GM10847 (cell line): Measurements from ENCODE around the gene KCNA2.

Experiments used
- POLR2A ChIP-seq: IDR thresholded peaks from 2 replicates; pipeline ENCODE4 v1.6.1; 2011; ENCODE audit not compliant: insufficient read length; ENCODE audit errors: extremely low read depth

KCNA2 gene

DNA sequence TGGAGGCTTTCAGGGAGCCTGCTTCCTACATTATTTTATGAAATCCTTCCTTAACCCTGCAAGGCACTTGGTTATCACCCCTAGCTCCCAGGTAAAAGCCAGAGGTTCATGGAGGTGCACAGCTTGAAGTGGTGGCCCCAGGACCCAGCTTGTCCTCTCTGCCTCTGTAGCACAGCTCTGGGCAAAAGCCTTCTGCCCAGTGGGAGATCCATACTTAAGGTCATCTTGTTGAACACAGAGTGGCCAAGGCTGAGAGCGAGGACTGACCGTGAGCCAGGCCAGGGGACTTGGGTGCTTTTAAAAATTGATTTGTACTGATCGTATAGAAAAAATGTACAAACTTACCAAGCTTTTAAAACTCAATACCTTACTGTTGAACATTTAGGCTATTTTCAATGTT, 33.4 kb downstream of the KCNA2 start:
- TF ChIP-seq POLR2A = no peak

DNA sequence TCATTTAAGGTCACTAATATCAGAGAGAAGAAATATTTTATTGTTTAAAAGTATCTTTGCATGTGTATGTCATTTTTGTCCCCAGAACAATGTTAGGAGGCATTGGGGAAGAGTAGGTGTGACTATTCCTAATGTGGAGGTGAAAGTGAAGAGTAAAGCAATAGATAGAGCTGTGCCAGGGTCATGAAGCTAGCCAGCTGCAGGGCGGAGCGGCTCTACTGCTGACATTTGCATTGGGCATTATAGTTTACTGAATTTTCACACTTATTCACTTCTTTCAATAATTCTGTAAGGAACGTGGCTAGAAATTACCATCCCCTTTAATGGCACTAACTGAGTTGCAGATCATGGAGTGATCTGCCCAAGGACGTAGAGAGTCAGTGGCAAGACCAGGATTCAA, 35.3 kb downstream of the KCNA2 start:
- no peak for TF ChIP-seq POLR2A

DNA sequence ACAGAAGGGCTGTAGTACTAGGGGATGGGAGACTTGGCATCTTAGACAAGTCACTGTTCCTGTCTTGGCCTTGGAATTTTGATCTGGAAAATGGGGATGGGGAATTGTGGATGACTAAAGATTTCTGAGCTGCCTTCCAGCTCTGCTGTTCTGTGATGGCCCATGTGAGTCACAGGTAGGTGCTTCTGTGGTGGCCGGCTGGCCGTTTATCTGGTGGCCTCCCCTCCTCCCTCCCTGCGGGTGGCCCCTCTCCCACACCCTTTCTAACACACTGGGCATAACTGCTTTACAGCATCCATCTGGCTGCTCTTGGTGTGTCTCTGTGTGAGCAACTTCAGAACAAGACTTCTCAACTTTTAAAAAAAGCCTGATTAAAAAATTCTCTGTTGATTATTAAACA, 35.9 kb downstream of the KCNA2 start:
- TF ChIP-seq POLR2A = no peak

DNA sequence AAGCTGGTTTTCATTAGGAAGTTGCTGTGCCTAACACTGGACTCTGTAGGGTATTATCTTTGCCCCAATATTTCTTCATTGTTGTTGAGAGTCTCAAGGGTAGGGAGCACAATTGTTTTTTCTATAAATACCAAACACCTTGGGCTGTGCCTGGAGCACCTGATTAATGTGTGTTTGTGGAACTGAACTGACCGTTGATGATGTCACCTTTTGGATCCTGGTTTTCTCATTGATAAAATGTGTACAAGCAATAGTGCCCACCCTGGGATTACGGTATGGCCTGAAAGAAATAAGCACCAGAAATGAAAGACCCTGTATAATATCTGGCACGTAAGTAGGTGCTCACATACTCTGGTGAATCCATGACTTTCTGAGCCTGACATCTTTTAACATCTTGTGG, 39.3 kb downstream of the KCNA2 start:
- no peak for TF ChIP-seq POLR2A

DNA sequence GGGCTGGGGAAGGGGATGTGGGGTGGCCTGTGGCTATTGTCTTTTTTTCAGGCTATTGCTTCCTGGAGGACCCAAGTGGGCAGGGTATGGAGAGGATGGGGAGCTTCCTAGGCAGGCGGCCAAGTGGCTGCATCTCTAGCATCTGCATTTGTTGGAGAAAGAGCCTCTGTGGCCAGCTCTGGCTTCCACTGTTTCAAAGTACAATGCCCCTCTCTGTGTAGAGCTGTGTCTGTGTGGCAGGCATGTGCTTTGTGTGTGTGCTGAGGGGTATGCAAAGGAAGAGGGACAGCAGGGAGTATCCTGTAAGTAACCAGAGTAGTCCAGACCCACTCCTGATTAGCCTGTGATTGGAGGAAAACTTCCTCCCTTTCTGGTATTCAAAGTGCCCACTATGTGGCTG, 40.6 kb downstream of the KCNA2 start:
- no peak for TF ChIP-seq POLR2A

DNA sequence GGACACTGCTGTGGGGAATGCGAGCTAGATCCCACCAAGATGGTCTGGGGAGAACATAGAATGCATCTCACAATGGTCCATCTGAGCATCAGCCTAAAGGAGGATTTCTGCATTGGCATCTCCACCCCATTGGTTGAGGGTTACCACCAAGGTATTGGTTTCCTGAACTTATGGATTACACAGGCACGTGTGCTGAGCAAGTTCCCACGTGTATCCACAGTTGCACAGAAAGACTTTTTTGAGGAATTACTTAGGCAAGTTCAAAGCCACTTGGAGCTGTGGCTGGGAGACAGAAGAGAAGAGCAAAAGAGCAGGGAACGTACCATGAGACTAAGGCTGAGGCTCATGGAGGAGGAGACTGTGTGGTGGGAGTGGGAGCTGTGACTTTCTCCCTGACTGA, 43.1 kb downstream of the KCNA2 start:
- no peak for TF ChIP-seq POLR2A

DNA sequence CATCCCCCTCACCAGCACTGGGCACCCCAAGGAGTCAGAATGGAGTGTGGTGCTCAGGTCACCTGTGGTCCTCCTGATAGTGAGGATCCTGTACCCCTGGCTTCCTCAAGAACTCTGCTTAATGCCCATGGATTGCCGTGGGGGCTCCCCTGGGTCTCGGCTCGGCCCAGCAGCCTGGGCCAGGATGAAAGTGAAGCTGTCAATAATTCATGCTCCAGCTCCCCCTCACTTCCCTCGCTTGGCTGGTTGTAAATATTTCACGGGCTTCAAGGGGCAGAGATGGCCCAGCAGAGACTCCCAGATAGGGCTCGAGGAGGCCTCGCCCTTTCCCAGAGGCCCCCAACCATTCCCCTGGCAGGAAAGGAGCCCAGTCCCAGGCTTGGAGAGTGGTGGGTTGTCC, 44.6 kb downstream of the KCNA2 start:
- TF ChIP-seq POLR2A = no peak

DNA sequence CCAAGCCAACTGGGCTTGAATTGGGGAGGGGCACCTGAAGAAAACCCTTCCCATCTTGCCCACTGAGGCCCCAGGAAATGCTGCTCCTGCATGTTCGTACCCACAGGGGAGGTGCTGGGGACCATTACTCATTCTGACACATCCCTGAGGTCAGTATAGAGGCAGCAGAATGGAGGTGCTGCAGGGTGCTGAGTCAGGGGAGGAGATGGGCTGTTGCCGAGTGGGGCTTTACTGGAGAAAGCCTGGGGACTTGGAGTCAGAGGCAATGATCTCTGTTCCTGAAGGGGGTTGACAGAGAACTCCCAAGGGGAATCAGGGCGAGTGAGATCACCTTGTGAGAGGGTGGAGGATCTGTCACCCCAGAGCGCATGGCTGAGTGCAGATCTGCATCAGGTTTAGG, 47.0 kb downstream of the KCNA2 start:
- TF ChIP-seq POLR2A = no peak

DNA sequence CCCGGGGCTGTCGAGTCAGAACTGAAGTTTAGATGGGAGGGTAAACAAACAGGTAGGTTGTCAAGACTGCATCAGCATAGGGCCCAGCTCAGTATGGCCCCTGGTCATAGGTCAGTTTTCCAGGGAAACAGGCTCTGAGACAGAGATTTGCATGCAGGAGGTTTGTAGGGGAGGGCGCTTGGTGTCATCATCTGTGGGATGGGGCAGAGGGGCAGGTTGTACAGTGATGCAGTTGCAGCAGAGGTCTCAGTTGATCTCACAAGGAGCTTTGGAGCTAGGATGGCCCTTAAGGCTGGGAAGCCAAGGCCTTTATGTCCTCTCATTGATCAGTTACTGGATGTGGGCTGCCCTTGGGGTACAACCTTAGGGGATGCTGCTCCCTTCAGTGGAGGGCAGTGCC, 48.7 kb downstream of the KCNA2 start:
- TF ChIP-seq POLR2A = no peak

DNA sequence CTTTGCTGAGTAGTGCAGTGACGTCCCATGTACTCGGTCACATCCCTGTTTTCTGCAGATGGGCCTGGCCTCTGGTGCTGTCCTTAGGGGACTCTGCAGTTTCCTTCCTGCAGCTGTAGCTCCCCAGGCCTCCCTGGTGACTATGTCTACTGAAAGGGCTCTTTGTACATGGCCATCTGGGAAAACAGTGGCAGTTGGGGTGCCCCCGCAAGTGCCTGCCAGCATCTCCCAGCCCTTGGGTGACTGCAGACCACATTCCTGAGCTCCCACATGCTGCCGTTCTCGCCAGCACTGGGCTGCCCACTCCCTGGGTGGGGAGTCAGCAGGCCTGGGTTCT, 49.7 kb downstream of the KCNA2 start:
- no peak for TF ChIP-seq POLR2A

DNA sequence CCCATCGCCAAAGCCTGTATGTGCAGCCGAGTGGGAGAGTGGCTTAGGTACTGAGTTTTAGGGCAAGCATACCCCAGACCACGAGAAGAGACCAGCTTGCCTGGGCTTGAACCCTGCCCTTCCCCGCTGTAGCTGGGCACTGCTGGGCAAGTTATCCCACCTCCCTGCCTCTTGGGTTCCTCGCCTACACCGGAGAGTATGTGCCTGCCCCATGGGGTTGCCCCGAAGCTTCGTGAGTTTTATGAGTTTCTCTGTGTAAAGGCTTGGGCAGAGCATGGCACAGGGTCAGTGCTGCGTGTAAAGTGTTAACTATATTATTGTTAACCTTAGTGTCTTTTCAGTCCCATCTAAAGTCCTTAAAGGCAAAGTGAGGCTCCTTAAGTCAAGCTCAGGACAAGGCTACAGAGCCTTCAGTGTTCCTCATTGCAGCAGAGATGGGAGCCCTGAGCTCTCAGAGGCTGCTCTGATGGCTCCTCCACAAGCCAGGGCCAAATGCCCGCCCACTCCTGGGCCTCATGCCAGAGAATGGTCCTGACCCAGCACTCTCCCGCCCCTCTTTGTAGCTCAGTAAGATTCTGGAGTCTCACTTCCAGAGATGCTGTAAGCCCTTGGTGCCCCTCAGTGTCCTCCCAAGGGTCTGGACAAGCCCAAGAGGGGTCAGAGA, 50.2 kb downstream of the KCNA2 start:
- no peak for TF ChIP-seq POLR2A

DNA sequence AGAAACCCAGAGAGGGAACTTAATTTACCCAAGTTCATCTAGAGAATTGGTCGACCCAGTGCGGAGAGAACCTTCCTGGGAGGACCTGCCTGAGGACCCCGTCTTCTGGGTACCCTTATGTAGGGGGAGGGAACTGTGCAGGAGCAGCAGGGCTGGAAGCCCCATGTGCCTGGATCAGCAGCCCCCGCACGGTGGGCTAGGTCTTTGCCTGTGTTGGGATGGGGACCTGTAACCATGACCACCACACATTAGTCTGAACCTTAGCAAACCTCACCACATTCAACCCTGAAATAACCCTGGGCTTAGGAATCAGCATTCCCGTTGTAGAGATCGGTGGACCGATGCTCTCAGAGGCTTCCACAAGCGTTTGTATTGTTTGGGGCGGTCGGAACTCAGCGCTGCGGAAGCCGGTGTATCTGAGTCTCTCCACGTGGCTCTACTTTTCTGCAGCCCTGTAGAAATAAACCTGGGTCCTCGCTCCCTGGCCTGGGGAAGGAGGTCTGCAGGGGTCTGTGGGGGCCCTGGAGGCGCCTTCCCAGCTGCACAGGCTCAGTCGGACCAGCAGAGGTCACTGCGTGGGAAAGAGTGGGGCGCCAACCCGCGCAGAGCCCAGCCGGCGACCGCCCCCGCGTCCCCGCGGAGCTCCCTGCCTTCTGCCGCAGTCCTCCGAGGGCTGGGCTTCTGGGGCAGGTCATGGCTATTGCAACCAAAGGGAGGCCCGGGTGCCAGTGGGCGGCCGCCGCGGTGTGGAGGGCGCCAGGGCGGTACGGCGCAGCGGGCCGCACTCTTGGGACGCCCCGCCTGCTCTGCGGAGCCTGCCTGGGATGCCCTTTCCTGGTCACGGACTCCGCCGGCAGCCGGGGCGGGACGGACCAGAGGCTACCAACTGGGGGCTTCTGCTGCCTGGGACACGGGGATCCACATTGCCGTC, 51.0 kb downstream of the KCNA2 start:
- no peak for TF ChIP-seq POLR2A

DNA sequence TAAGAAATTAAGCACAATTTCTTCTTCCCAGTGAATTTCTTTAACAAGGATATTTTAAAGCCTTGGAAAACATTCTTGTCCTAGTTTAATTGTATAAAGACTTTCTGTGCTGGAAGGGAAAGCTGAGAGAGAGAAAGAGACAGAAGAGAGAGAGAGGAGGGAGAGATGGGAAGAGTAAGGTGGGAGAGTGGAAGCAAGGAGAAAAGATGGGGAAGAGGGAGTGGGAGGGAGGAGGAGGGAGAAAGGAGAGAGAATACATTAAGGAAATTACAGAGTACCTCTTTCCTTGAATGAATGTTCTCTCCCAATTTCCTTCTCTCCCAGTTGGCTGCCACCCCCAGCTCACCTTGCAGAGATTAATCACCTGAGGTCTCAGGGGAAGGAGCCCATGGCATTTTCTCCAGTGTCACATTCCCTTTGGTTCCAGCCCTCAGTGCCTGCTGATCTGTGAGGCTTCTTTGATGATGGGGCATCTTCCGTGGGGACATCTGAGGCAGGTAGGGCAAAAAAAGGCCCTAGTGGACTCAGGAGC, 54.8 kb downstream of the KCNA2 start:
- no peak for TF ChIP-seq POLR2A

DNA sequence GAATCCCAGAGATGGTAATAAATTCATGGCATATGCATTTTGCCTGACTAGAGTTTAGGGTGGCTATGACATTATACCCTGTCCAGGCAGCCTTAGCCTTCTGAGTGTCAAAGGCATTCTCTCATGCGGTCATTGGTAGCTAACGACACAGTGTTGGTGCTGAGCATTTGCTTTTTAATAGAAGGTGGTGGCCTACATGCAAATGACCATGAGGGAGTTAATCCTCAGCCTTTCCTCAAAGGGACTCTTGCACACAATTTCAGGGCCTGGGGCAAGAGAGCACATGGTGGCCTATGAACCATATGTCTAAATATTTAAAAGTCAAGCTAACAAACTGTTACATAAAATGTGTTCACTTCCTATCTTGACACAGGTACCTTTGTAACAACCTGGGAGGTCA, 56.3 kb downstream of the KCNA2 start:
- TF ChIP-seq POLR2A = no peak

DNA sequence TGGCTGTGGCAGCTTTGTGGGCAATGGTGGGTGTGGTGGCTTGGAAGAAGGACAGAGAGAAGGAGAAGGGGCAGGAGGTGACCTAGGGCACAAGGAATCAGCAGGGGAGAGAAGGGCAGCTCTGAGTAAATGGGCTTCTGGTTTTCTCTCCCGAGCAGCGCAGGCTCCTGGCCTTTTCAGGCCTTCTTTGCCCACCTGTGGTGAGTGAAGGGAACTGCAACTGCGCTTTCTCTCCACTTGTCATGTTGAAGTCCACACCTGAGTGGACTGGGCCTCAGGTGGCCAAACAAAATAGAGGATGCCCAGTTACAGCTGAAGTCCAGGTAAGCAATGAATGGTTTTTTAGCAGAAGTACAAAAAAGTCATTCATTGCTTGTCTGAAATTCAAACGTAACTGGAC, 57.8 kb downstream of the KCNA2 start:
- no peak for TF ChIP-seq POLR2A

DNA sequence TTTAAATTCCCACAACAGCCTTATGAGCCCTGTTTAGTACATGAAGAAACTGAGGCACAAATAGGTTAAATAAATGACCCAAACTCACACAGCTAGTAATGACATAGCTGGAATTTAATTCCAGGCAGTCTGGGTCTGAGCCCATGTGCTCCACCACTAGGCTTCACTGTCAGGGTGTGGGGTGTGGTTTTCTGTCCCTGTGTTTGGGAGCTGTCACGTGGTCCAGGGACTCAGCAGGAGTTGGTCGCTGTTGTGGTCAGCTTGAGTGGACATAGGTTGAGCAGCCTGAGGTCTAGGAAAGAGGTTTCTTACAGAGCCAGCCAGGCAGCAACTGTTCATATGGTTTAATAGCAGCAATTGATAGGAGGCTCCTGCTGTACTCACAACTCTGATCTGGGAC, 59.1 kb downstream of the KCNA2 start:
- TF ChIP-seq POLR2A = no peak
